HG02840 (cell line): ENCODE measurements around the gene TSHZ2.

ENCODE experiments used
- ATAC-seq: cut with Tn5 transposase; IDR thresholded peaks from one replicate; pipeline ENCODE4 v1.9.1; 2021; ENCODE audit warnings: mild to moderate bottlenecking, moderate library complexity, moderate number of reproducible peaks; ENCODE audit not compliant: unreplicated experiment, low FRiP score

The TSHZ2 gene

GRCh38 chr20:53258741-53259140 is 286.6 kb downstream of the TSHZ2 start:
- ATAC-seq = no peak

DNA sequence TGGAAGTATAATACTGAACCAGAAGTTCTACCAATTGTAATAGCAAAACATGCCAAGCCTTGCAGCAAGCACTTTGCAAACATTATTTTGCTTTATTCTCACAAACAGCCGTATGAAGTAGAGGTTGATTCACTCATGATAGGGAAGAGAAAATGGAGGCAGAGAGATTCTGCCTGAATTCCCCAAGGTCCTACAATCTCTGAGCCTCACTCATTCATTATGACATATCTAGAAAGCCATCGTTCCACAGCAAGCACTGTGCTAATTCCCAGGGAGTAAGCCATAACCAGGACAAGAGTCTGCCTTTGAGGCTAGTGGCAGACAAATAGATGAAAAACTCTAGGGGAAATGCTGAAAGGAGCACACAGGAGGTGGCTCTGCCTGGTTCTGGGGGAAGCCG is 288.0 kb downstream of the TSHZ2 start:
- ATAC-seq = no peak

DNA sequence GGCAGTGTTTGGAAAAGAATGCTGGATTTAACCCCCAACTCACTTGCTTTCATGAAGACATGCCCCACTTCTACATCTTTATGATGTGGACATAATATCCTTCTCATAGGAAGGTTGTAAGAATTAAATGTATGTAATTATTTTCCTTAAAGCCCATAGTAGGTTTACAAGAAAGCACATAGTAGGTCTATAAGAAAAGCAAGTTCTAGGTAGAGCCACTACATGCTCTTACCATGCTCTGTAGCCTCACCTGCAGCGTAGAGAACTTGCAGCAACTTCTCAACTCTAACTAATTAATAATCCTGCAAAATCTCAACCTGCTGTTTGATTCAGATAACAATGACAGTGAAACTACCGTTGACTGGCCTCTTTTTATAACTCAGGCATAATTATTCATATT is 288.4 kb downstream of the TSHZ2 start:
- no peak for ATAC-seq

DNA sequence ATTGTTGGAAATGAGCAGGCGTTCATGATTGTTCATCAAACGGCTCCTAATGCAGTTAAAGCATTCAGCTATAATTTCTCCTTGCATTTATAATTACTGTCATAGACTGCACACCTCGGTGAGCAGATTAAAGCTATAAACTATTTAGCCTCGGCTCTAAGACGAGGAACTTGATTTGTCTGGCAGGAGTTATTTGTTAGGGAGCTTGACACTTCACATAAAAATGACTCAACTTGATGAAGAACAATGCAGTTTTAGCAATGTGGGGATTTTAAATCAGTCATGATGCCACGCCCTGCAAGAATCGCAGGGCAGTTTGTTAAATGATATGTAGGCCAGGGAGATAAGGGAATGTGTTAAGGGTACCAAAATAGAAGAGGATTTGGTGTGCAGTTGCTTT is 290.2 kb downstream of the TSHZ2 start:
- ATAC-seq = no peak

DNA sequence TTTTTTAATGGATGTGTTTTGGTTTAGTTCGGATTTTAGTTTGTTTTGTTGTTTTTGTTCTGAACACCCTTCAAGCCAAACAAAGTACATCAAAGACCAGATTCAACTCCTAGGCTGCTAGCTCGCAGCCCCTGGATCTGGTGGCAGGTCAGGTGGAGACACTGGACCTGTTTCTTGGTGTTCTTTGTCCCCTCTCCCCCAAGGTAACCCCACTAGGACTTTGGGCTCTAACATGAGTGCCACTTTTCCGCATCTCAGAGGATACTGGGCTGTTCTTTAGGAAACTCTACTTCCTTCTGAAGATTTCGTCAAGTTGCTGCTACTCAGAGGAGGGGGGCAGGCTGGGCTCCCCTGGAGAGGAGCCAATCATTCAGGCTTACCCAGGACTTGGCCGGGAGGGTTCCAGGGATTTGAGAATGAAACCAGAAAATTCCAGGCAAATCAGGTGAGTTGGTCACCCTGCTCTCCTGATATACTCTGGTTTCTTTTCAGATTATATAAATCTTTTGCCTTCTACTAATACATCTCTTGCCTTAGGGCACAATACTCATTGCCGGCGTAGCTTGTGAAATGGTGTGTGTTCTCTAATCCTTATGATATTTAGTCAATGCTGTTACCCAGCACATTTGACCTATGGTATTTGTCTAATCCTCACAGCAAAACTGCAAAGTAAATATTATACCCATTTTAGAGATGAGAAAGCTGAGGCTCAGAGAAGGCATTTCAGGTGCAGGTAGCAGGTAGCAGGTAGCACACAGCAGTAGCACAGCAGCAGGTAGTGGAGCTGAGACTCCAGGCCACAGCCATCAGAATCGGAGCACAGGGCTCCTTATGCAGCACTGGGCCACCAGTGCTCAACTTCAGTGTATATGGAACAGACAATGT is 291.6 kb downstream of the TSHZ2 start:
- ATAC-seq = no peak

- no peak for ATAC-seq
Measured at GRCh38 chr20:53264604-53265003, 292.4 kb downstream of the TSHZ2 start.

DNA sequence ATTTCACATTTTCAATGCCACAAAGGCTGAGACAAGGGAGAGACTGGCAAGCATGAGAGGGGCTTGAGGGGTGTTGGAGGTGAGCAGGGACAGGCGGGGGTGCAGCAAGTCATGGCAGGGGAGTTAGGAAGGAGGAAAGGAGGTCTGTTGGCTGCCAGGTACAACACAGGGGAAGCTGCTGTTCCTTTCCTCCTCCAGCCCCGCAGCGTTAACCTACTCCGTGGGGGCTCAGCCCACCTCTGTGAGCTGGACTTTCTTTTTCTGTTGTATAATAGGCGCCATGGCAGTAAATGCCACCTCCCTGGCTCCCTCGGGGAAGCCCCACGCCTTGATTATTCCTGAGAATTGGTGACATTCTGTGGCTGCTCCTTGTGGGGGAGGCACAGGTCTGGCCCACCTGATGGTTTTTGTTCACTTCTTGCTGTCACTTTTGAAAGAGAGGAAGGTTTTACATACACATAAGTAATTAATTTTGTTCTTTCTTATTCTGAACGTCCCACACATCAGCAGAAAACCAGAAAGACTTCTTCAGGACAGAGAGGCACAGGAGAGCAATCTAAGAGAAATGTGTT is 293.2 kb downstream of the TSHZ2 start:
- ATAC-seq = no peak

- no peak for ATAC-seq
Measured at GRCh38 chr20:53269380-53269779, 297.2 kb downstream of the TSHZ2 start.

DNA sequence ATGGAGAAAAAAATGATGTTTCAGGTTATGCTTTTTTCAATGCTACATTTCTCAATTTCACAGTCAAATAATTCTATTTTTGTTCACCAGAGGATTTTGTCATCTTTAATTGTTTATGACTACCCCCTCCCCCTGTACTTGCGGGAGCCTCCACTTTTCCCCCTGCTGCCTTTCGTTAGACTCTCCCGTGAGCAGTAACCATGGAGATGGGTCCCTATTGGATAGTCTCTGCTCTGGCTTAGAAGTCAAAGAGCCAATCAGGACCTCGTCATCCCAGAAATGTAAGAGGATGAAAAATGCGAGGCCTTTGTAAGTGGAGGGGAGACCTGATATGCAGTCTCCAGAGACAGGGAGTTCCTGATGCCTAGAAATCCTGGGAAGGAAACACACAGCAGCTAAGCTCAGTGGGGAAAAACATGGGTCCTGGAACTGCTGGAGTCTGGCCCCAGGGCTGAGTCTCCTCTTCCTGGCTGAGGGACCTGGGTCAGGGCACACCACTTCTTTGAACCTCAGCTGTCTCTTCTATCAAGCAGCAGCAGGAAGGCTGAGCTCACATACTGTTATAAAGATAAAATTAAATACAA is 298.7 kb downstream of the TSHZ2 start:
- no peak for ATAC-seq

DNA sequence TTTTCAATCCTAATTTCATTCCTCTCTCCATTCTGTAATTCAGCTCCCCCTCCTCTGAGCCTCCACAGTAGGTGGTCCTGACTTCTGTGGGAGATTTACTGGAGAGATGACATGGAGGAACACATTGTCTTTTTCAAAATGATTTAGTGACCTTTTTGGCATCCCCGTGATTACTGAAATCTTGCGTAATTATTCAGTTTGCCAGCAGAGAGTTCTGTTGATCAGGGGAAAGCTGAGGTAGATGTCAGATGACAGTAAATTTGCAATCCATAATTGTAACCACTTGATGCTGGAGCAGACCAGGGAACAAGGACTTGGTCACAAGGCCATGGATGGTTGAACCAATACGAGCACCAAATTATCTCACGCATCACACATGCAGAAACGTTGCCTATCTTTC is 302.2 kb downstream of the TSHZ2 start:
- no peak for ATAC-seq

DNA sequence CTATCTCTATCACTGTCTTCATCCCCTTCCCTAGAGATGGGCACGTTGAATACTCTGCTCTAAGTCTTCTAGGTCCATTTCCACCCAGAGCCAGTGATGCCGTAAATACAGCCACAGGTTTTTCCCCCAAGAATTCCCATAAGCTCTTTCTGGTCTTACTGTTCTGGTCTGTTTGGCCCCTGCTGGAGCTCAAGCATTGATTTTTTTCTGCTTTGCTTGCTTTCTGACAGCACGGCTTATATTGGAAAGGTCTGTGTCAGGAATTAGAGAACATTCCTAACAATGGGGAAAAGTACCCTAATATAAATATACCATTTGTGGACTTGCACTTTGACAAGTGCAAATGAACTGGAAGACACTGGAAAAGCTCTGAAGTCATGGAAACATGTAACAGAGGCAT is 302.6 kb downstream of the TSHZ2 start:
- ATAC-seq = no peak

- no peak for ATAC-seq
Measured at GRCh38 chr20:53276143-53276542, 304.0 kb downstream of the TSHZ2 start.

- ATAC-seq = no peak
Measured at GRCh38 chr20:53278555-53278954, 306.4 kb downstream of the TSHZ2 start.

- ATAC-seq = no peak
Measured at GRCh38 chr20:53279735-53280134, 307.6 kb downstream of the TSHZ2 start.

- ATAC-seq = no peak
Measured at GRCh38 chr20:53281557-53282117, 309.5 kb downstream of the TSHZ2 start.

GRCh38 chr20:53282217-53282955 is 310.2 kb downstream of the TSHZ2 start:
- no peak for ATAC-seq

- ATAC-seq = no peak
Measured at GRCh38 chr20:53283011-53283410, 310.9 kb downstream of the TSHZ2 start.

DNA sequence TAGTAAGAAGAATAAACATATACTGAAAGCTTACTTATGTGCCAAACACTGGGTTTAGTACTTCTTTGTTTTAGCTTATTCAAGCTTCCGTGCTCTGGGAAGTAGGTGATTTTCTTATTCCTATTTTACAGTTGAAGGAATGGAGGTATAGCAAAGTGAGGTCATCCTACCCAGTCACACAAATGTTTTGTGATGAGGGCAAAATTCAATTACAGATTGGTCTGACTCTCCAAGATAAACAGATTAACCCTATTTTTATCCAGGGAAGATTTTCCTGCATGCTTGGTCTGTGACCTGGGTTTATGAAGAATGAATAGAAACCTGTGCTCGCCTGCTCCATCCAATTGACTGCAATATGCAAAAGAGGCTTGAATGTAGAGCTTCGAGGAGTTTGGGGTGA is 311.4 kb downstream of the TSHZ2 start:
- no peak for ATAC-seq

DNA sequence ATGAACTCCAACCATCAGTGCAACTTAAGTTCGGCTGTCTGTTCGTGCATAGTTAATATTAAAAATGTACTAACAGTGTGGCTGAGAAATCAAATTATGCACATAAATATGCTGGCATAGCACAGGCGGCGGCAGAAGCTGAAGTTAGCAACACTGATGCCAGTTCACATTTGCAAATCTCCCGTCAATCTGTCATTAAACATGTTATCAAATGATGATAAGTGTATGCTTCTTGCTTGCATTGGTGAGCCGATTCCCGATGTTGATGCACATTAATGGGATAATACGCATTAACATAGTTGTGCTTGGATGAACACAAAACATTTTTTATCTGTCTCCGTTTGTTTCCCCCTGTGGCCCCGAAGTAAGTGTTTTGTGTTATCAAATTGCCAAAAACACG is 312.1 kb downstream of the TSHZ2 start:
- no peak for ATAC-seq

DNA sequence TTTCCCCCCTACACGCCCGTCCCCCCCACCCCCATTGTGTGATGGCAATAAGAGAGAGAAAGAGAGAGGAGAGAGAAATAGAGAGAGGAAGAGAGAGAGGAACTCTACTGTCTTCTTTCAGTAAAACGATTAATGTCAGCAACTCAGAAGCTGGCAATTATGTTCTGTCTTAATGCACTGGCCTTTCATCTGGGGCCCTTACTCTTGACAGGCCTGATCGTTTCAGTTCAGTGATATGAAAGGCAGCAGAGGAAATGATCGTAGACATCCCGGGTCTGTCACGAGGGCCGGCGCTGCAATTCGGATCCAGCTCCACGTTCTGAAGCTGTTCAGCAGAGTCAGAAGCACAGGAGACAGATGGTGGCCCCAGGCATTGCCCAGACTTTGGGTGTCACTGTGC is 312.5 kb downstream of the TSHZ2 start:
- ATAC-seq = no peak
